Renal pelvis (tissue), 4 donors: ENCODE results near the gene LRBA. TPM values are rescaled to one million over a fixed set of nuclear protein-coding genes. Genes with fewer than 3 reads are reported as not detected.
"Not testable (repeated sequence)": the region's sequence is repeated elsewhere in the genome, so short reads cannot be mapped to it uniquely, and the experiment has no call there.

ENCODE experiments used
- DNase-seq: peaks from one replicate; pipeline ENCODE4 v3.0.0-alpha.2; 2013
- polyA plus RNA-seq, 3 donors: library from polyadenylated mRNA; unstranded; fragments of 120-200 nt; gene quantifications; one replicate each; pipeline ENCODE4 v1.2.1, GENCODE V29; 2013; ENCODE audit not compliant: insufficient read length in 3 of 3

LRBA gene
- polyA plus RNA-seq, 3 donors = 60.9 to 76.1 (median 63.6) TPM

DNA sequence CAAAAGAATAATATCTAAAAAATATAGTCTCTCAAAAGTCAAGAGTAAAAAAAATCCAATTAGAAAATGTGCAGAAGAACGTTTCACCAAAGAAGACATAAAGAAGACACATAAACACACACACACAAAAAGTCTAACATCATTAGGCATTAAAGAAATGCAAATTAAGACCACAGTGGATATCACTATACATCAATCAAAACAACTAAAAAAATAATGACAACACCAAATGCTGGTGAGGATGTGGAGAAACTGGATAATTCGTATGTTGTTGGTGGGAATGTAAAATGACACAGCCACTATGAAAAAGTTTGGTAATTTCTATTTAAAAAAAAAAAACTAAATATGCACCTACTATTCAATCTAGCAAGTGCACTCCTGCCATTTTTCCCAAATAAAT, 66.4 kb downstream of the LRBA start:
- no peak for DNase-seq

DNA sequence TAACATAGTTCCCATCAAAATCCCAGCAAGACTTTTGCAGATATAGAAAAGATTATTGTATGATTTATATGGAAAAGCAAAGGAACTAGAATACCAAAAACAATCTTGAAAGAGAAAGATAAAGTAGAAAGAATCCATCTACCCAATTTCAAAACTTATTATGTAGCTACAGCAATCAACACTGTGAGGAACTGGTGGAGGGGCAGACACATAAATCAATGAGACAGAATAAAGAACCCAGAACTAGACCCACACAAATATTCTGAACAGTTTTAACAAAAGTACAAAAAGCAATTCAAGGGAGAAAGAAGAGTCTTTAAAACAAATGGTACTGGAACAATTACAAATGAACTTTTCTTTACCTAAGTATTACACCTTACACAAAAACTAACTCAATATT, 67.0 kb downstream of the LRBA start:
- no peak for DNase-seq

DNA sequence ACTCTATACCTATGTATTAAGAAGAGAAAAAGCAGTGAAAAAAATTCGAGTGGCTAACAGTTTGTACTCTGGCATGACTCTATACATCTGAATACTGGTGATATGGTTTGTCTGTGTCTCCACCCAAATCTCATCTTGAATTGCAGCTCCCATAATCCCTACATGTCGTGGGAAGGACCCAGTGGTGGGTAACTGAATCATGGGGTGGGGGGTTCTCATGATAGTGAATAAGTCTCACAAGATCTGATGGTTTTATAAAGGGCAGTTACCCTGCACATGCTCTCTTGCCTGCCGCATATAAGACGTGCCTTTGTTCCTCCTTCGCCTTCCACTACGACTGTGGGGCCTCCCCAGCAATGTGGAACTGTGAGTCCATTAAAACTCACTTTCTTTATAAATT, 70.4 kb downstream of the LRBA start:
- no peak for DNase-seq

DNA sequence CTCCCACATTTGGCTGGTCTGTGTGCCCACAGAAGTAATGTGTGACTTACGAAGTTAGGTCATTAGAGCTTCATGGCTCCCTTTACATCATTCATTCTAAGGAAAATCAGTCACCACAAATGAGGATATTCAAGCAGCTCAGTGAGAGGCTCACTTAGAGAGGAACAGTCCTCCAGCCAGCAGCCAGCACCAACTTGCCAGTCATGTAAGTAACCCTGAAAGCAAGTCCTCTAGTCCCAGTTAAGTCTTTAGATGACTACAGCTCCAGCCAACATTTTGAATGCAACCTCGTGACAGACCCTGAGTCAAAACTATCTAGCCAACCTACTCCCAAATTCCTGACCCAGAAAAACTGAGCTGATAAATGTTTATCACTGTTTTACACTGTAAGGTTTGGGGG, 71.3 kb downstream of the LRBA start:
- DNase-seq = no peak

DNA sequence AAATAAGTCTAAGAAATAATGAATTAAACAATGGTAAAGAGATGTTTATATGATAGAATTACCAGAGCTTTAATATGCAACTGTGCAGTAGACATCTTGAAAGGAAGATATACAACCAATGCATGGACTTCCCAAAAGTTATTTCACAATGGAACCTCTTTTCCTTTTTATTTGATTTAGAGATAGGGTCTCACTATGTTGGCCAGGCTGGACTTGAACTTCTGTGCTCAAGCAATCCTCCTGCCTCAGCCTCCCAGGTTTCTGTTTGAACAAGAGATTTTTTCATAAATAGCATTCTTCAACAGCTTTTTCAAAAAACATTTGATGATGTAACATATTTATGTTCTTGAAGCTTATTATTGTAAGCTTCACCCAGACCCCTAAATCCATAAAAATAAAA, 72.0 kb downstream of the LRBA start:
- no peak for DNase-seq

DNA sequence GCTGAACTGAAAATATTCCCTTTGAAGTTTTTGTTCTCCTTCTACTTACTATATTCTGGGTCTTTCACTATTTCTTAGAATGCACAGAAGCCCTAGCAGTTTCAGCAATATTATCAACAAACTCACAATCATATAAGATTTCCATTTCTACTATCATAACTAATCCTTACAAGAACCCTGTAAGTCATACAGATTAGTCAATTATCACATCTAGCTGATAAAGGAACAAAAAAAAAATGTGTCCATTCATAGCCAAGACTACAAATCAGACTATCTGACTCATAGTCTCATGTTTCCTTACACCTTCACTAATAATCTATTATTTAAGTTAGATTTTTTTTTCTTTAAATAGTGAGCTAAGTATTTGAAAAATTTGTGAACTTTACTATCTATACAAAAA, 72.5 kb downstream of the LRBA start:
- DNase-seq = no peak

DNA sequence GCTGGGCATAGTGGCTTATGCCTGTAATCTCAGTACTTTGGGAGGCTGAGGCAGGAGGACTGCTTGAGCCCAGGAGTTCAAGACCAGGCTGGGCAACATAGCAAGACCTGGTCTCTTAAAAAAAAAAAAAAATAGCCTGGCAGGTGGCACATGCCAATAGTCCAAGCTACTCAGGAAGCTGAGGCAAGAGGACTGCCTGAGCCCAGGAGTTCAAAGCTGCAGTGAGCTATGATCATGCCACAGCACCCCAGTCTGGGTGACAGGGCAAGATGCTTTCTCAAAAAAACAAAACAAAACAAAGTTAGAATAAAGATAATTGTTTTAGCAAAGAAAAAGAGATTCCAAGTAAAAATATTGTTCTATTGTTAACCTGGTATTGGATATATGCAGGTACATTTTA, 75.0 kb downstream of the LRBA start:
- DNase-seq = no peak

DNA sequence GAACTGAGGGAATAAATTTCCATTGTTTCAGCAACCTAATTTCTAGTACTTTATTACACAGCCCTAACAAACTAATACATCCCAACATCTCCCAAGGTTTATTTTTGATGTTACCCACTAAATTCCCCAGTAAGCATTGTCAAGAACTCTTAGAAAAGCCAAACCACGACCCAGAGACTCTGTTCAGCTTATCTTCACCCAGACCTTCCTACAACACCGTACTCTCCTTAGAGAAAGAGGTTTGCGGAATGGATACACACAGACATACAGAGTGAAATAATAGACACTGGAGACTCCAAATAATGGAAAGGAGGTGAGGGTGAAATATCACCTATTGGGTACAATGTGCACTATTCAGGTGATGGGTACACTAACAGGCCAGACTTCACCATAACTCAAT, 75.6 kb downstream of the LRBA start:
- DNase-seq = no peak

DNA sequence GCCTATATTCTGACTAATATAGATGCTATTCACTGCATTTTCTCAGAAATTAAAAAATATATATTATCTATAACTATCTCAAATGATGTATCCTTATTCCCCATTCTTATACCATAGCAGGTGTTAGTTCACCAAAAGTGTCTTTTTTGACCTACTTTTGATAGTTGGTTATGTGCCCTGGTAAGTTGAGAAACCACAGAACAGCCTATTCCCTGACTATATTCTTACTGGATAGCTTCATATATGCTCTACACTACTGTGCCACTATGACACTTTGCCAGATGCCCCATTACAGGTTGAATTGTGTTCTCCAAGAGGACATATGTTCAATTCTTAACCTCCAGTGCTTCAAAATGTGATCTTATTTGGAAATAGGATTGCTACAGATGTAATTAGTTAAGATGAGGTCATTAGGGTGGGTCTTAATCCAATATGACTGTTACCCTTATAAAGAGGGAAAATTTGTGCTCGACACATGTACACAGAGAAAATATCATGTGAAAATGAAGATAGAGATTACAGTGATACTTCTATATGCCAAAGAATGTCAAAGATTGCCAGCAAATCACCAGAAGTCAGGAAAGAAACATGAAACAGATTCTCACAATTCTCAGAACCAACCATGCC, 76.1 kb downstream of the LRBA start:
- no peak for DNase-seq

DNA sequence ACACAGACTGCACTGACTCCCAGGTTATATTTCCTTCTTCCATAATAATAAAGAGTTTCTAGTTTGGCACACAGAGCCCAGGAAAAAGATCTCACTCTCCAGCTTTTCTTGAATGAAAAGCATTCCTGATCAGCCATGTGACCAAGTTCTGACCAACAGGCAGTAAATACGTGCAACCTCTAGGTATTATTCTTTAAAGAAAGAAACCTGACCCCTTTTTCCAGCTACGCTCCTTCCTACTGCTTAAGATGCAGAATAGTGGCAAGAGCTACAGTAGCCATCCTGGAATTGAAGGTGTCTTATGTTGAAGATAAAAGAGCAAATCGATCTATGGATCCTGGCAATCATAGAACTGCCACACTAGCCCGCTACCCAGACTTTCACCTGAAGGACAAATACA, 76.7 kb downstream of the LRBA start:
- DNase-seq = peak; percentile 23

DNA sequence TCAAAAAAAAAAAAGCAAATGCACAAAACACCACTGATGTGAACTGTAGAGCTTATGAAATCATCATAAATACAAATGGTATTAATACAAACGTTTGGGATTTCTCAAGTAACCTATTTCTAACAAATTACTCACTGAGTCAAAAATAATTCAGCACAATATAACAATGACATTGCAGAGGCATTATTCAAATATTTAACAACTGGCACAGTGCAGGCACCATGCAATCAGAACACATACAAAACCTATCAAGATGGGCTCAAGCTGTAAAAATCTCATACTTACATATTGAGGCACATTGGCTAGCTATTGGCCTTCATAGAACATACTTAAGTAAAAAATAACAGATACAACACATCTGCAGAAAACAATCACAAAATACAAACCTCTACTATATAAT, 81.1 kb downstream of the LRBA start:
- DNase-seq = no peak

DNA sequence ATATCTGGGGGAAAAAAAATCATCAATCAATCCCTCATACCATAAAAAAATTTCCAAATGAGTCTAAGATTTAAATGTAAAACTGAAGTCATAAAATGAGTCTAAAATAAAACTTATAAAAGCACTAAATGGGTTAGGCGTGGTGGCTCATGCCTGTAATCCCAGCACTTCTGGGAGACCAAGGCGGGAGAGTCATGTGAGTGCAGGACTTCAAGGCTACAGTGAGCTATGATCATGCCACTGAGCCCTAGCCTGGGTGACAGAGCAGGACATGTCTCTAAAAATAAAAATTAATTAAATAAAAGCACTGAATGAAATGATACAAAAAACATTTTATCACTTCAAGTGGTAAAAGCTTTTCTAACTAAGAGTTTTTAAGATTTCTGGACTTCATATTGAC, 83.3 kb downstream of the LRBA start:
- no peak for DNase-seq

DNA sequence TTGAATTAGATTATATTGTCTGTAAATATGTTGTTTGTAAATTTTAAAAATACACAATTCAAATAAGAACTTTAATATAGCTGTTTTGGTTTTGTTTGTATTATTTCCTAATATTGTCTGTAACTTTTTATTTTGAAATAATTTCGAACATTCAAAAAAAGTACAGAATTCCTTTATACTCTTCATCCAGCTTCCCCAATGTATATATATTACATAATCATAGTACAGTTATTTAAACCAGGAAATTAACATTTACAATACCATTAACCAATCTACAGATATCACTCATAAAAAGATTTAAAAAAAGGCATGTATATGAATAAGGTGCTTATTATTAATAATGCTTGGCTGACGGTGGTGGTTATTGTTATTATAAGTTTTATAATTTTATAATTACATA, 84.1 kb downstream of the LRBA start:
- DNase-seq = no peak

DNA sequence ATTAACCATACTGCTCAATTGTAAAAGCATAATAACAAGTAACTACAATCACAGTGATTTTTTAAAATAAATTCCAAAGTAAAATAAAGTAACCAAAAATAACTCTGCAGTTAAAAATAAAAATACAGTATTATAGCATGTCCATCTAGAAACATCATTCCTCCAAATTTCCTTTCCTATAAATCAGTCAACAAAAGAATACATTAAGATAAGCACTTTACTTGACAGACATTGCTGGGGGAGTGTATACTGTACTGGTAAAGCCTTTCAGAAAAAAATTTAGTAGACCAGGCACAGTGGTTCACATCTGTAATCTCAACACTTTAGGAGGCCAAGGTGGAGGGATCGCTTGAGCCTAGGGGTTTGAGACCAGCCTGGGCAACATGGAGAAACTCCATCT, 91.1 kb downstream of the LRBA start:
- no peak for DNase-seq

DNA sequence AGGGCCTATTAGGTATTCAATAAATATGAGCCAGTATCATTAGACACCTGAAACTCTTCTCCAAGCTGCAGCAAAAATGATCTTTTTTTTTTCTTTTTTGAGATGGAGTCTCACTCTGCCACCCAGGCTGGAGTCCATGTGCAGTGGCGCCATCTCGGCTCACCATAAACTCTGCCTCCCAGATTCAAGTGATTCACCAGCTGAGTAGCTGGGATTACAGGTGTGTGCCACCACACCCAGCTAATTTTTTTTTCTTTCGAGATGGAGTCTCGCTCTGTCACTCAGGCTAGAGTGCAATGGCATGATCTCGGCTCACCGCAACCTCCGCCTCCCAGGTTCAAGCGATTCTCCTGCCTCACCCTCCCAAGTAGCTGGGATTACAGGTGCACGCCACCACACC, 93.6 kb downstream of the LRBA start:
- DNase-seq = not testable (repeated sequence)

DNA sequence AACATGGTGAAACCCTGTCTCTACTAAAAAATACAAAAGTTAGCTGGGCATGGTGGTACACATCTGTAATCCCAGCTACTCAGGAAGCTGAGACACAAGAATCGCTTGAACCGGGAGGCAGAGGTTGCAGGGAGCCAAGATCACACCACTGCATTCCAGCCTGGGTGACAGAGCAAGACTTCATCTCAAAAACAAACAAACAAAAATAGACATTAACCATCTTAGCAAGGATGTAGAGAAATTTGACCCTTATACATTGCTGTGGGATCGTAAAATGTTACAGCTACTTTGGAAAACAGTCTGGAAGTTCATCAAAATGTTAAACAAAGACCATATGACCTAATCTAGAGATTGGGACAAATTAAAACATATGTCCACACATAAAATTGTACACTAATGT, 96.5 kb downstream of the LRBA start:
- not testable (repeated sequence) for DNase-seq

DNA sequence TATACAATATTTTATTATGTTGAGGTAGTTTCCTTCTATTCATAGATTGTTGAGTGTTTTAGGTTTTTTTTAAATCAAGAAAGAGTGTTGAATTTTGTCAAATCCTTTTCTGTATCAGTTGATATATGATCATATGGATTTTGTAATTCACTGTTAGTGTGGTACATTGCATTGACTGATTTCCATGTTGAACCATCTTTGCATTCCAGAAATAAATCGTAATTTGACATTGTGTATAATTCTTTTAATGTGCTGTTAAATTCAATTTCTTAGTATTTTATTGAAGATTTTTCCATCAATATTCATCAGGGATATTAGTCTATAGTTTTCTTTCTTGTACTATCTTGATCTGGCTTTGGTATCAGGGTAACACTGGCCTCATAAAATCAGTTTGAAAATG, 103.8 kb downstream of the LRBA start:
- DNase-seq = no peak

DNA sequence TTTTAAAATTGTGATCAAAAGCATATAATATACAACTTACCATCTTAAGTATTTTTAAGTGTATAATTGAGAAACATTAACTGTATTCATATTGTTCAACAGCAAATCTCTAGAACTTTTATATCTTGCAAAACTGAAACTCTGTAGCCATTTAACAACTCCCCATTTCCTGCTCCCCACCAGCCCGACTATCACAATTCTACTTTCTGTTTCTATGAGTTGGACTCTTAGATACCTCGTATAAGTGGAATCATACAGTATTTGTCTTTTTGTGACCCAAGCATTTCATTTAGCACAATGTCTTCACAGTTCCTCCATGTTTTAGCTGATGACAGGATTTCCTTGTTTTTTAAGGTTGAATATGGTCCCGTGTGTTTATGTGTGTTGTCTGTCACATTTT, 106.0 kb downstream of the LRBA start:
- no peak for DNase-seq

DNA sequence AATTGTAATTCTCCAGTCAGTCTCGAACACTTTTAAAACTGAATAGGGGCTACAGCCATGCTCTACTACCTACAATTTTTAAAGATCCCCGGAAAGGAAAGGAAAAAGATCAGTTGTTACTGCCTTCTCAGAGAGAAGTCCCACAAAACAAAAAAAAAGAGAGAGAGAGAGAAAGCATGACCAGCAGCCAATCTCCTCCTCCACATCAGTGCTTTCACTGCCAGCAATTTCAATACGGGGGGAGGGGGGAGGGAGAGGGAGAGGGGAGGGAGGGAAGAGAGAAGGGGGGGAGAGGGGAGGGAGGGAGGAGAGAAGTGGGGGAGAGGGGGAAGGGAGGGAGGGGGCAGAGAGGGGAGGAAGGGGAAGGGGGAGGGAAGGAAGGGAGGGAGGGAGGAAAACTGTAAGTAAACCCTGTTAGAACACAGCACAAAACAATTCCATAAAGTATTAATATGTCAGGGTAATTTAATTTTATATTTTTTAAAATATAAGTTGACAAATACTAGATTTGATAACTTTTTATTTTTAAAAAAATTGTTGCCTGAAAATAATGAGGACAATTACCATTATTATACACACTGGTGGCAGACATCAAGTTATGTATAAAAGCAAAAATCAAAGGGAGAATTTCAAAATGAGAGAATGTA, 108.0 kb downstream of the LRBA start:
- no peak for DNase-seq

DNA sequence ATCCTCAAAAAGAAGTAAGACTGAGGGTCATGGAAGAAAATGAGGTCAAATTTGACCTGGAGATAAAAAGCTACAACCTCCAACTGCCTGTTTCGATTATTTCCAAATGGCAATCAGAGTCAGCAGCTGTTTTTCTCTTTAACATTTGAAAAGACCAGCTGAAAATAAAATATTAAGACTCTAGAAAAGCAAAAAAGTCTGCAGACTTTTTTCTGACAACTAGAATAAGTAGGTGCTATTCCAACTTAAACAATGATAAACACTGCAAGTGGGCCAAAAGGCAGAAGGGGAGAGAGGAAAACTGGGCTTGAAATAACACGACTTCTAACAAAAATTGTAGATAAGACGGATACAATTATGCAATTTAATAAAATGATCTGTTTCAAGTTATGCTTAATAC, 110.4 kb downstream of the LRBA start:
- DNase-seq = no peak

DNA sequence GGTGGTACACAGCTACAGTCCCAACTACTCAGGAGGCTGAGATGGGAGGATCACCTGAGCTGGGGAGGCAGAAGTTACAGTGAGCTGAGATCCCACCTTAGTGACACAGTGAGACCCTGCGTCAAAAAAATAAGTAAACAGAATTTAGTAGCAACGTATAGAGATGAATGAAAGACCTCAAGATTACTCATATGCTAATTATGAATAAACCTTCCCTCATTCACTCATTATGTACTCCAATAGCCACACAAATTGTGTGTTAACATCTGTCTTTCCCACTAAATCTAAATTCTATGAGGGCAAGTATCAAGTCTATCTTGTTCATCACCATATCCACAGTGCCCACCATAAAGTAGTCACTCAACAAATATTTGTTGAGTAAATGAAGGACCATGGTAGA, 111.5 kb downstream of the LRBA start:
- DNase-seq = no peak

DNA sequence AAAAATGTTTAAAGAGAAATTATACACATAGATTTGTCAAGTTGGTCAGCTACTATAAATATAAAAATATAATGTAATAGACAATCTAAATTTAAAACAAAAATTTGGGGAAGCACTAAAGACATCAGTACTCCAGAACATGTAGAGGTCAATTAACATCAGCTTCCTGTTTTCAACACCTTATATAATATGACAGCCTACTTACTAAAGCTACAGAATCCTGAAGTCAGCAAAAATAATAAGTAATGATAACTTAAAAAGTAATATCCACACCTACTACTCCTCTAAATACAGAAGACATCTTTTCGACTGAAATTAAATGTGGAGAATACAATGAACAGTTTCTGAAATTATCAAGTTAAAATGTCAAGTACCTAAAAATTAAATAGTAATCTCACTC, 118.6 kb downstream of the LRBA start:
- DNase-seq = no peak

DNA sequence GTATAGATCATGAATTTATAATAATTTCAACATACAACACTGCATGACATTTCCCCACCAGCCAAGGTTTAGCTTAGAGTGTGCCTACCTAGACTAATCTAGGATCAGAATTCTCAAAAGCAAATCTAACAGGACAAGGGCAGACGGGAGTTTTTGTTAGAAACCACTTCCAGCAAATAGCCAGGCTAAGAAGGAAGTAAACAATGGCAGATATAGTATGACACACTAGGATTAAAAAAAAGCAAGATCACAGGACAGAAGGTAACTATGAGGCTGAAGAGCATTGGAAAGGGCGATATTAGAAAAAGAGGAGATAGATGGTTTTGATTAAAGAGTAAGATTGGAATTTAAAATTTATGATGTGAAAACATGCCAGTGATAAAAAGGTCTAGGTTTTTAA, 124.8 kb downstream of the LRBA start:
- DNase-seq = no peak

DNA sequence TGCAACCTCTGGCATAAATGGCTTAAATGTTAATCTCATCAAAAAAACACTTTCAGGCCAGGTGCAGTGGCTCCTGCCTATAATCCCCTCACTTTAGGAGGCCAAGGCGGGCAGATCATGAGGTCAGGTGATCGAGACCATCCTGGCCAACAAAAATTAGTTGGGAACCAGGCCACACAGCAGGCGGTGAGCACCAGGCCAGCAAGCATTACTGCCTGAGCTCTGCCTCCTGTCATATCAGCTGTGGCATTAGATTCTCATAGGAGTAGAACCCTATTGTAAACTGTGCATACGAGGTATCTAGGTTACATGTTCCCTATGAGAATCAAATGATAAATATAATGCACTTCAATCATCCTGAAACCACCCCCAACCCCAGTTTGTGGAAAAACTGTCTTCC, 125.8 kb downstream of the LRBA start:
- no peak for DNase-seq
